OCI-LY7 (cell line): Measurements from ENCODE around the gene MECR. TPM values are rescaled to one million over a fixed set of nuclear protein-coding genes. Genes with fewer than 3 reads are reported as not detected.

ENCODE experiments used
- BruUV-seq: library from RNA; stranded (reverse); fragments of 400-500 nt; replicated peaks from 2 replicates; lab custom pipeline; 2021; lab: Mats Ljungman, UMichigan
- CTCF ChIA-PET: fragments of 300-600 bp; sonication (Branson Sonifier 250); formaldehyde crosslinking; loops from one replicate; lab custom pipeline; 2022; ENCODE audit warnings: antibody characterized with exemption; ENCODE audit not compliant: unreplicated experiment; lab: Charles Lee
- POLR2A ChIA-PET: fragments of 300-600 bp; sonication (Branson Sonifier 250); formaldehyde crosslinking; loops from one replicate; lab custom pipeline; 2022; ENCODE audit warnings: antibody characterized with exemption; lab: Charles Lee
- DNase-seq: peaks from one replicate; pipeline ENCODE4 v3.0.0-alpha.2; 2015; ENCODE audit warnings: low spot score
- H2AFZ ChIP-seq: fragments of 200-600 bp; sonication (generic), shearing (Covaris generic); 2 replicates; pipeline ENCODE4 v1.6.1; 2014; ENCODE audit warnings: mild to moderate bottlenecking, antibody characterized with exemption, low read length, moderate library complexity
- H3K27ac ChIP-seq: fragments of 200-600 bp; sonication (generic); 2 replicates; pipeline ENCODE4 v1.5.1; 2014; ENCODE audit warnings: mixed run types, low read depth, mild to moderate bottlenecking, moderate library complexity, low read length, inconsistent platforms; ENCODE audit not compliant: poor library complexity, severe bottlenecking
- H3K36me3 ChIP-seq: fragments of 200-600 bp; sonication (generic); 2 replicates; pipeline ENCODE4 v1.6.1; 2014; ENCODE audit warnings: mild to moderate bottlenecking, antibody characterized with exemption, low read length, moderate library complexity, mixed read lengths; ENCODE audit not compliant: insufficient read depth
- H3K4me1 ChIP-seq: fragments of 200-600 bp; sonication (generic); 2 replicates; pipeline ENCODE4 v1.5.1; 2014; ENCODE audit warnings: mild to moderate bottlenecking, low read length; ENCODE audit not compliant: insufficient read depth, poor library complexity, severe bottlenecking
- H3K4me2 ChIP-seq: fragments of 200-600 bp; sonication (generic); 2 replicates; pipeline ENCODE4 v1.6.1; 2014; ENCODE audit warnings: mild to moderate bottlenecking, low read length
- H3K4me3 ChIP-seq: fragments of 200-600 bp; sonication (generic); 2 replicates; pipeline ENCODE4 v1.5.1; 2014; ENCODE audit warnings: mild to moderate bottlenecking, low read depth, low read length; ENCODE audit not compliant: poor library complexity, severe bottlenecking
- H3K79me2 ChIP-seq: fragments of 200-600 bp; sonication (generic); 2 replicates; pipeline ENCODE4 v1.6.1; 2016; ENCODE audit warnings: low read depth, mild to moderate bottlenecking, low read length, moderate library complexity, mixed read lengths; ENCODE audit not compliant: insufficient read depth
- H3K9me2 ChIP-seq: fragments of 200-600 bp; sonication (generic); 2 replicates; pipeline ENCODE4 v1.6.1; 2016; ENCODE audit warnings: mild to moderate bottlenecking, low read length, mixed read lengths; ENCODE audit not compliant: insufficient read depth
- H3K9me3 ChIP-seq: fragments of 200-600 bp; sonication (generic); 2 replicates; pipeline ENCODE4 v1.6.1; 2014; ENCODE audit warnings: mild to moderate bottlenecking, mixed run types, low read length, mixed read lengths
- H4K20me1 ChIP-seq: fragments of 200-600 bp; sonication (generic); 2 replicates; pipeline ENCODE4 v1.6.1; 2014; ENCODE audit warnings: mild to moderate bottlenecking, antibody characterized with exemption, low read length, moderate library complexity, mixed read lengths; ENCODE audit not compliant: insufficient read depth
- CTCF ChIP-seq: fragments of 200-600 bp; sonication (generic); conservative IDR thresholded peaks from 2 replicates; pipeline ENCODE4 v1.5.1; 2014; ENCODE audit warnings: mild to moderate bottlenecking, antibody characterized with exemption, low read length, moderate library complexity, mixed read lengths
- EZH2phosphoT487 ChIP-seq: fragments of 200-600 bp; sonication (generic); IDR thresholded peaks from 2 replicates; pipeline ENCODE4 v1.6.1; 2018; ENCODE audit warnings: low read depth, borderline replicate concordance, mild to moderate bottlenecking, mixed run types, antibody characterized with exemption, low read length, moderate library complexity, mixed read lengths
- intact Hi-C: fragments of 100-400 bp; cut with micrococcal nuclease; formaldehyde crosslinking; loops from one replicate; pipeline ENCODE4 v1.10.0; 2022; ENCODE audit not compliant: unreplicated experiment
- total RNA-seq, 2 experiments: library from RNA; depleted of rRNA in 1 of 2; stranded (reverse); fragments of >200 nt in 1 of 2; shearing (Covaris generic) in 1 of 2; gene quantifications; 2 replicates each; pipeline ENCODE4 v1.2.3, GENCODE V29; 2014 to 2022

The MECR gene
- total RNA-seq, 2 experiments from 2014 or later: 33.3 to 33.5 TPM

- intact Hi-C loops: loop anchor here (2.0 to 10.0 kb wide), 4 partner anchors 81 to 417 kb away; no protein-coding TSS in a partner anchor
- ChIA-PET POLR2A (interaction anchor here (0.5 kb wide), 1 partner anchor 19 kb away, joined by 3 read pairs; no protein-coding TSS in a partner anchor), CTCF (no interaction called here)
- Histone ChIP-seq H3K4me2 (no peak overlapping the region), H3K36me3 (peaks cover 35% of the 10 kb centered on the region), H3K27ac (no peak overlapping the region), H3K79me2 (no peaks in the 10 kb centered on the region), H4K20me1 (no peaks in the 10 kb centered on the region), H3K4me3 (no peak overlapping the region), H3K9me2 (no peaks in the 10 kb centered on the region), H3K9me3 (no peaks in the 10 kb centered on the region), H3K4me1 (no peaks in the 10 kb centered on the region), H2AFZ (no peak overlapping the region)
- no peak for DNase-seq
- BruUV-seq: no TSS peak
- TF ChIP-seq EZH2phosphoT487 (no peak), CTCF (no peak)
Measured at GRCh38 chr1:29201595-29202051, 29.1 kb downstream of the MECR start.

GRCh38 chr1:29200906-29201594, 29.7 kb downstream of the MECR start:
- BruUV-seq: no TSS peak
- no peak for DNase-seq
- Histone ChIP-seq H3K27ac (no peak overlapping the region), H2AFZ (no peak overlapping the region), H3K79me2 (no peaks in the 10 kb centered on the region), H3K4me1 (no peaks in the 10 kb centered on the region), H3K4me2 (no peak overlapping the region), H3K9me2 (no peaks in the 10 kb centered on the region), H3K9me3 (no peaks in the 10 kb centered on the region), H4K20me1 (no peaks in the 10 kb centered on the region), H3K36me3 (peaks cover 30% of the 10 kb centered on the region), H3K4me3 (no peak overlapping the region)
- TF ChIP-seq EZH2phosphoT487 (no peak), CTCF (no peak)
- intact Hi-C loops: loop anchor here (5.0 to 10.0 kb wide), 3 partner anchors 126 to 416 kb away; no protein-coding TSS in a partner anchor
- CTCF ChIA-PET: no interaction called here
- POLR2A ChIA-PET: no interaction called here

- H4K20me1 ChIP-seq: no peaks in the 10 kb centered on the region
- H3K36me3 ChIP-seq: peaks cover 39% of the 10 kb centered on the region
- H3K27ac ChIP-seq: no peak overlapping the region
- no peaks in the 10 kb centered on the region for H3K4me1 ChIP-seq
- no peak overlapping the region for H3K4me2 ChIP-seq
- H3K9me3 ChIP-seq: no peaks in the 10 kb centered on the region
- no peaks in the 10 kb centered on the region for H3K79me2 ChIP-seq
- H3K4me3 ChIP-seq: no peak overlapping the region
- DNase-seq: no peak
- H2AFZ ChIP-seq: no peak overlapping the region
- no peaks in the 10 kb centered on the region for H3K9me2 ChIP-seq
- no TSS peak for BruUV-seq
- CTCF ChIA-PET: interaction anchor here (0.9 to 1.3 kb wide), 2 partner anchors 164 to 316 kb away, joined by 3 to 4 read pairs; no protein-coding TSS in a partner anchor
- intact Hi-C loops: loop anchor here (1.0 kb wide), 1 partner anchor 316 kb away; no protein-coding TSS in a partner anchor
- POLR2A ChIA-PET: interaction anchor here (0.5 to 1.6 kb wide), 3 partner anchors 16 to 952 kb away, joined by 4 to 7 read pairs (median 5); partner anchors contain the start of gene SRSF4
- TF ChIP-seq CTCF (no peak), EZH2phosphoT487 (no peak)
Measured at GRCh38 chr1:29197993-29198392, 32.7 kb downstream of the MECR start.
